Measurements from ENCODE around the gene LY9. TPM values are rescaled to one million over a fixed set of nuclear protein-coding genes. Genes with fewer than 3 reads are reported as not detected.

Gene LY9
- total and polyA plus RNA-seq, 4 donors, result 0.21 to 1.5 (median 0.63) TPM

- no peak overlapping the region for H3K27ac ChIP-seq (ENCODE audit: low read depth in 1 of 2, low read length in 2 of 2)
- DNase-seq (ENCODE audit: low spot score), result no peak
- TF ChIP-seq RAD21 (IDR thresholded peaks at IDR 0.05), result no peak
- no peak for TF ChIP-seq SP1 (IDR thresholded peaks at IDR 0.05)
- TF ChIP-seq, protein P1, sequence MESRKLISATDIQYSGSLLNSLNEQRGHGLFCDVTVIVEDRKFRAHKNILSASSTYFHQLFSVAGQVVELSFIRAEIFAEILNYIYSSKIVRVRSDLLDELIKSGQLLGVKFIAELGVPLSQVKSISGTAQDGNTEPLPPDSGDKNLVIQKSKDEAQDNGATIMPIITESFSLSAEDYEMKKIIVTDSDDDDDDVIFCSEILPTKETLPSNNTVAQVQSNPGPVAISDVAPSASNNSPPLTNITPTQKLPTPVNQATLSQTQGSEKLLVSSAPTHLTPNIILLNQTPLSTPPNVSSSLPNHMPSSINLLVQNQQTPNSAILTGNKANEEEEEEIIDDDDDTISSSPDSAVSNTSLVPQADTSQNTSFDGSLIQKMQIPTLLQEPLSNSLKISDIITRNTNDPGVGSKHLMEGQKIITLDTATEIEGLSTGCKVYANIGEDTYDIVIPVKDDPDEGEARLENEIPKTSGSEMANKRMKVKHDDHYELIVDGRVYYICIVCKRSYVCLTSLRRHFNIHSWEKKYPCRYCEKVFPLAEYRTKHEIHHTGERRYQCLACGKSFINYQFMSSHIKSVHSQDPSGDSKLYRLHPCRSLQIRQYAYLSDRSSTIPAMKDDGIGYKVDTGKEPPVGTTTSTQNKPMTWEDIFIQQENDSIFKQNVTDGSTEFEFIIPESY (IDR thresholded peaks at IDR 0.05), result no peak
- no peak for TF ChIP-seq JUND (IDR thresholded peaks at IDR 0.05)
- no peak for TF ChIP-seq TAF1 (conservative IDR thresholded peaks at IDR 0.05)
- no peak for TF ChIP-seq HNF4G (IDR thresholded peaks at IDR 0.05)
- TF ChIP-seq REST (IDR thresholded peaks at IDR 0.05), result no peak
- TF ChIP-seq, protein P2, sequence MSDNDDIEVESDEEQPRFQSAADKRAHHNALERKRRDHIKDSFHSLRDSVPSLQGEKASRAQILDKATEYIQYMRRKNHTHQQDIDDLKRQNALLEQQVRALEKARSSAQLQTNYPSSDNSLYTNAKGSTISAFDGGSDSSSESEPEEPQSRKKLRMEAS (IDR thresholded peaks at IDR 0.05), result no peak
- TF ChIP-seq ATF3 (IDR thresholded peaks at IDR 0.05), result no peak
Measured at GRCh38 chr1:160755911-160756848, 39.8 kb upstream of the LY9 start.

DNA sequence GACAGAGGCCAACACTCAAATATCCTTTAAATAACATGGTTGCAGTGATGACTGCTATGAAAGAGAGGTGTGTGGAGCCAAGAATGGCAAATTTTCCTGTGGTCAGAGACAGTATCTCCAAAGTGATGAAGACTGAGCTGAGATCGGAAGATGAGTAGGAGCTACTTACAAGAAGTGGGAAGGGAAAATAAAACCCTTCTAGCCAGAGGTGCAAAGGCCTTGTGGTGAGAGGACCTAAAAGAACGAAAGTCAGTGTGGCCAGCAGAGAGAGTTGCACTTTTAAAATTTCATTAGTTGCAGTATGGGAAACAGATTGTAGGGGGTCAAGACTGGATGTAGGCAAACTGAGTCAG, 39.1 kb upstream of the LY9 start:
- 92% methylated on average over 2 of the region's 2 CpGs for WGBS
- H3K27me3 ChIP-seq (ENCODE audit: control insufficient read depth in 4 of 4, insufficient read depth in 4 of 4, low read length in 3 of 4), result no peaks in the 10 kb centered on the region
- no peak overlapping the region for H3K27ac ChIP-seq (ENCODE audit: low read depth in 1 of 2, low read length in 2 of 2)
- DNase-seq (ENCODE audit: low spot score), result no peak
- H3K36me3 ChIP-seq (ENCODE audit: control insufficient read depth in 4 of 4, insufficient read depth in 3 of 4, low read depth in 1 of 4, low read length in 3 of 4), result no peaks in the 10 kb centered on the region
- H3K4me1 ChIP-seq (ENCODE audit: control insufficient read depth in 4 of 4, insufficient read depth in 4 of 4, low read length in 3 of 4), result peaks cover 0 to 8% (median 4%) of the 10 kb centered on the region in 4 donors
- H3K9ac ChIP-seq (ENCODE audit: low read depth in 1 of 2, low read length in 2 of 2), result no peak overlapping the region
- TF ChIP-seq GABPA (IDR thresholded peaks at IDR 0.05 in 1 of 2, conservative IDR thresholded peaks at IDR 0.05 in 1 of 2), result no peak
- no peak for TF ChIP-seq HNF4G (IDR thresholded peaks at IDR 0.05)
- TF ChIP-seq, protein P1 (IDR thresholded peaks at IDR 0.05), result no peak
- TF ChIP-seq SP1 (IDR thresholded peaks at IDR 0.05), result no peak
- TF ChIP-seq FOXA1 (IDR thresholded peaks at IDR 0.05), result no peak
- no peak for TF ChIP-seq ATF3 (IDR thresholded peaks at IDR 0.05)
- no peak for TF ChIP-seq NR2F2 (IDR thresholded peaks at IDR 0.05)
- no peak for TF ChIP-seq JUND (IDR thresholded peaks at IDR 0.05)
- no peak for TF ChIP-seq EGR1 (IDR thresholded peaks at IDR 0.05; ENCODE audit: low read depth in 2 of 2)
- no peak for TF ChIP-seq YY1 (IDR thresholded peaks at IDR 0.05)
- TF ChIP-seq RAD21 (IDR thresholded peaks at IDR 0.05), result no peak
- TF ChIP-seq, protein P2 (IDR thresholded peaks at IDR 0.05), result no peak
- no peak for TF ChIP-seq HNF4A (conservative IDR thresholded peaks at IDR 0.05)
- H3K9me3 ChIP-seq (ENCODE audit: control insufficient read depth in 4 of 4, low read length in 3 of 4), result no peaks in the 10 kb centered on the region
- H3K4me3 ChIP-seq (ENCODE audit: low read depth in 1 of 3, low read length in 3 of 3), result no peak overlapping the region

More at GRCh38 chr1:160755911-160756848, 39.8 kb upstream of the LY9 start:
- Histone ChIP-seq H3K27me3 (ENCODE audit: control insufficient read depth in 4 of 4, insufficient read depth in 4 of 4, low read length in 3 of 4) (no peaks in the 10 kb centered on the region), H3K4me1 (ENCODE audit: control insufficient read depth in 4 of 4, insufficient read depth in 4 of 4, low read length in 3 of 4) (peaks cover 0 to 8% (median 4%) of the 10 kb centered on the region in 4 donors), H3K9ac (ENCODE audit: low read depth in 1 of 2, low read length in 2 of 2) (no peak overlapping the region), H3K36me3 (ENCODE audit: control insufficient read depth in 4 of 4, insufficient read depth in 3 of 4, low read depth in 1 of 4, low read length in 3 of 4) (no peaks in the 10 kb centered on the region), H3K9me3 (ENCODE audit: control insufficient read depth in 4 of 4, low read length in 3 of 4) (no peaks in the 10 kb centered on the region), H3K4me3 (ENCODE audit: low read depth in 1 of 3, low read length in 3 of 3) (no peak overlapping the region)
- 67% methylated on average over 5 of the region's 5 CpGs for WGBS
